A549 (cell line): Measurements from ENCODE around the gene MACROD1. TPM values are rescaled to one million over a fixed set of nuclear protein-coding genes. Genes with fewer than 3 reads are reported as not detected.

ENCODE experiments used
- ATAC-seq, 2 experiments: fragments of 200-7000 bp in 1 of 2; fragments of >200 bp in 1 of 2; cut with Nextera tagmentation in 1 of 2; cut with Tn5 transposase in 1 of 2; 3 replicates each; pipeline versions ENCODE4 v1.8.0 to v1.9.1; 2018 to 2020; ENCODE audit warnings: mild to moderate bottlenecking in 1 of 2, moderate library complexity in 1 of 2
- CTCF ChIA-PET: fragments of 300-600 bp; sonication (Branson Sonifier 250); formaldehyde crosslinking; extraction: SDS; loops from one replicate; lab custom pipeline; 2021; ENCODE audit warnings: antibody characterized with exemption, inconsistent platforms; lab: Yijun Ruan, JAX
- POLR2A ChIA-PET: fragments of 350-600 bp; formaldehyde crosslinking; extraction: SDS; loops from one replicate; lab custom pipeline; 2021; ENCODE audit warnings: antibody characterized with exemption, inconsistent platforms; lab: Yijun Ruan, JAX
- DNase-seq, 2 experiments: peaks; one replicate each; pipeline versions ENCODE4 v3.0.0 to v3.0.0-alpha.2; 2011 to 2016; ENCODE audit warnings: low read depth in 1 of 2, low spot score in 1 of 2
- FAIRE-seq: peaks from 2 replicates; lab custom pipeline; 2011; peaks lifted over from hg19 to GRCh38; lab: Jason Lieb, UNC
- H3K27ac ChIP-seq, 2 experiments: fragments of >200 bp; sonication (Bioruptor Twin); formaldehyde crosslinking; 3 replicates each; pipeline ENCODE4 v1.5.1; 2016 to 2017
- H3K4me1 ChIP-seq: fragments of >200 bp; sonication (Bioruptor Twin); formaldehyde crosslinking; 3 replicates; pipeline ENCODE4 v1.6.1; 2016
- H3K4me2 ChIP-seq: fragments of >200 bp; sonication (Bioruptor Twin); formaldehyde crosslinking; 3 replicates; pipeline ENCODE4 v1.6.1; 2016
- H3K4me3 ChIP-seq: fragments of >200 bp; sonication (Bioruptor Twin); formaldehyde crosslinking; 3 replicates; pipeline ENCODE4 v1.5.1; 2016
- H3K9me3 ChIP-seq: fragments of >200 bp; sonication (Bioruptor Twin); formaldehyde crosslinking; 3 replicates; pipeline ENCODE4 v1.6.1; 2016
- CBX2 ChIP-seq: fragments of 200-600 bp; sonication (generic); IDR thresholded peaks from 2 replicates; pipeline ENCODE4 v1.6.1; 2016; ENCODE audit warnings: low read depth, mild to moderate bottlenecking, borderline replicate concordance
- CBX8 ChIP-seq: fragments of 200-600 bp; sonication (generic); IDR thresholded peaks from 2 replicates; pipeline ENCODE4 v1.6.1; 2016
- CHD2 ChIP-seq: fragments of 150-350 bp; IDR thresholded peaks from 2 replicates; pipeline ENCODE4 v1.6.1; 2014; ENCODE audit warnings: low read length; ENCODE audit not compliant: partially characterized antibody
- CHD4 ChIP-seq: fragments of 200-600 bp; sonication (generic); IDR thresholded peaks from 2 replicates; pipeline ENCODE4 v1.6.1; 2016; ENCODE audit warnings: antibody characterized with exemption, mild to moderate bottlenecking, borderline replicate concordance
- CTCF ChIP-seq: fragments of >200 bp; sonication (Bioruptor Twin); formaldehyde crosslinking; IDR thresholded peaks from 3 replicates; pipeline ENCODE4 v1.5.1; 2016
- EHF ChIP-seq: fragments of 250-450 bp; sonication (Bioruptor Pico); IDR thresholded peaks from 2 replicates; pipeline ENCODE4 v1.5.0; 2020; ENCODE audit warnings: mild to moderate bottlenecking
- ESRRA ChIP-seq: fragments of 150-350 bp; IDR thresholded peaks from 2 replicates; pipeline ENCODE4 v1.6.1; 2014; ENCODE audit warnings: mild to moderate bottlenecking, low read length, borderline replicate concordance
- FOSL2 ChIP-seq, 2 experiments: fragments of 450-650 bp in 1 of 2; fragments of >200 bp in 1 of 2; sonication (Bioruptor Twin) in 1 of 2; formaldehyde crosslinking; IDR thresholded peaks; 2 replicates each; pipeline versions ENCODE4 v1.5.0 to v1.6.1; 2016 to 2020; ENCODE audit warnings: mild to moderate bottlenecking in 1 of 2, moderate library complexity in 1 of 2
- FOXS1 ChIP-seq: fragments of 250-450 bp; sonication (Bioruptor Pico); IDR thresholded peaks from 2 replicates; pipeline ENCODE4 v1.5.0; 2020; ENCODE audit warnings: mild to moderate bottlenecking, moderate library complexity
- GATA3 ChIP-seq: IDR thresholded peaks from 2 replicates; pipeline ENCODE4 v1.6.1; 2012; ENCODE audit warnings: borderline replicate concordance
- HDAC2 ChIP-seq: fragments of 200-600 bp; sonication (generic); IDR thresholded peaks from 2 replicates; pipeline ENCODE4 v1.6.1; 2016
- JUN ChIP-seq, 2 experiments: fragments of >200 bp; sonication (Bioruptor Twin); formaldehyde crosslinking; IDR thresholded peaks; 2 replicates in 1 of 2; 3 replicates in 1 of 2; pipeline ENCODE4 v1.6.1; 2016 to 2017
- JUNB ChIP-seq: fragments of >200 bp; sonication (Bioruptor Twin); formaldehyde crosslinking; IDR thresholded peaks from 2 replicates; pipeline ENCODE4 v1.6.1; 2016
- KDM5A ChIP-seq: fragments of 200-600 bp; sonication (generic); IDR thresholded peaks from 2 replicates; pipeline ENCODE4 v1.6.1; 2016; ENCODE audit warnings: antibody characterized with exemption, mild to moderate bottlenecking
- PBX3 ChIP-seq: IDR thresholded peaks from 2 replicates; pipeline ENCODE4 v1.6.1; 2012
- RFX5 ChIP-seq: fragments of 450-650 bp; IDR thresholded peaks from 2 replicates; pipeline ENCODE4 v1.7.1; 2014; ENCODE audit warnings: antibody characterized with exemption, mild to moderate bottlenecking, moderate library complexity
- SREBF2 ChIP-seq: fragments of 450-650 bp; IDR thresholded peaks from 2 replicates; pipeline ENCODE4 v1.6.1; 2014; ENCODE audit warnings: mild to moderate bottlenecking, moderate library complexity
- ZC3H11A ChIP-seq: fragments of 450-650 bp; IDR thresholded peaks from 2 replicates; pipeline ENCODE4 v1.6.1; 2014; ENCODE audit warnings: antibody characterized with exemption, mild to moderate bottlenecking
- ZFP36 ChIP-seq: fragments of 450-650 bp; IDR thresholded peaks from 2 replicates; pipeline ENCODE4 v1.6.1; 2014; ENCODE audit warnings: borderline replicate concordance; ENCODE audit not compliant: partially characterized antibody
- whole genome bisulfite sequencing: methylation state at CpG from one replicate; pipeline ENCODE4 v1.1.6; 2017; ENCODE audit errors: missing lambda C conversion rate; 5-methylcytosine and 5-hydroxymethylcytosine counted together
- polyA plus RNA-seq, 4 experiments: library from polyadenylated mRNA; depleted of rRNA in 3 of 4; stranded (reverse); fragments of >200 nt; fragmentation: RNase III in 1 of 4; extraction: RNeasy Plus Mini Kit Qiagen cat#74134 plus additional on column Dnase treatment in 1 of 4; gene quantifications; 2 replicates in 3 of 4; 3 replicates in 1 of 4; pipeline ENCODE4 v1.2.3, GENCODE V29; 2011 to 2017

The MACROD1 gene
- polyA plus RNA-seq, 2 of the 4 experiments (the other 2 are of a cell fraction): 15.1 to 16.6 TPM

GRCh38 chr11:64132982-64133705 is 32.8 kb downstream of the MACROD1 start:
- H3K4me1 ChIP-seq: peaks cover 5% of the 10 kb centered on the region; the same call in 2 of the 3 replicates
- FAIRE-seq (no peak), DNase-seq (no peak), ATAC-seq (no peak; a peak in 2 of 6 replicates)
- TF ChIP-seq ESRRA (no peak), PBX3 (no peak), HDAC2 (no peak), CBX2 (no peak), CBX8 (no peak), FOXS1 (no peak), JUN (IDR thresholded peaks at IDR 0.05) (no peak), GATA3 (no peak), KDM5A (no peak), JUNB (no peak), ZC3H11A (no peak), CHD4 (no peak), SREBF2 (no peak)
- 88% methylated on average over 14 of the region's 17 CpGs for WGBS
- ChIA-PET POLR2A (no interaction called here), CTCF (interaction anchor here (0.8 to 16.2 kb wide), 7 partner anchors 16 to 326 kb away, joined by 3 to 180 read pairs (median 3); no protein-coding TSS in a partner anchor)
- no peak overlapping the region for H3K27ac ChIP-seq
- no peak overlapping the region for H3K4me2 ChIP-seq
- no peak overlapping the region for H3K4me3 ChIP-seq
- H3K9me3 ChIP-seq: no peaks in the 10 kb centered on the region

- no peak for ATAC-seq
- H3K4me3 ChIP-seq: no peak overlapping the region
- DNase-seq: no peak
- H3K4me1 ChIP-seq: peaks cover 5% of the 10 kb centered on the region; the same call in 2 of the 3 replicates
- no peak overlapping the region for H3K4me2 ChIP-seq
- 89% methylated on average over 11 of the region's 13 CpGs for WGBS
- ChIA-PET CTCF (interaction anchor here (0.8 to 16.2 kb wide), 9 partner anchors 11 to 295 kb away, joined by 3 to 180 read pairs (median 3); no protein-coding TSS in a partner anchor), POLR2A (no interaction called here)
- no peak overlapping the region for H3K27ac ChIP-seq
- TF ChIP-seq PBX3: no peak
- TF ChIP-seq EHF (CRISPR knock-in tag): no peak
- no peak for FAIRE-seq
- no peaks in the 10 kb centered on the region for H3K9me3 ChIP-seq
These were observed 33.6 kb downstream of the MACROD1 start for GRCh38 chr11:64132191-64132771.

- POLR2A ChIA-PET: no interaction called here
- FAIRE-seq: no peak
- no peaks in the 10 kb centered on the region for H3K9me3 ChIP-seq
- TF ChIP-seq ZFP36 (no peak), RFX5 (no peak)
- TF ChIP-seq, all 56 proteins: peak for 0
- Histone ChIP-seq H3K4me1 (peaks cover 5% of the 10 kb centered on the region; the same call in 2 of the 3 replicates), H3K27ac (no peak overlapping the region), H3K4me2 (no peak overlapping the region), H3K4me3 (no peak overlapping the region)
- ATAC-seq: no peak
- CTCF ChIA-PET: interaction anchor here (0.8 to 16.2 kb wide), 10 partner anchors 11 to 364 kb away, joined by 3 to 180 read pairs (median 4); partner anchors contain the start of gene ZFTA
- WGBS: 59% methylated on average over 9 of the region's 9 CpGs
- DNase-seq: no peak
These were observed 34.2 kb downstream of the MACROD1 start for GRCh38 chr11:64131683-64132190.

GRCh38 chr11:64130618-64131017 is 35.3 kb downstream of the MACROD1 start:
- Histone ChIP-seq H3K4me2 (no peak overlapping the region), H3K27ac (no peak overlapping the region), H3K4me1 (peaks cover 5% of the 10 kb centered on the region; the same call in 2 of the 3 replicates), H3K4me3 (no peak overlapping the region)
- ATAC-seq (no peak), FAIRE-seq (no peak)
- ChIA-PET POLR2A (no interaction called here), CTCF (interaction anchor here (0.9 to 16.2 kb wide), 3 partner anchors 19 to 362 kb away, joined by 3 to 180 read pairs (median 5); partner anchors contain the start of gene ZFTA)
- TF ChIP-seq CTCF (no peak), FOSL2 (IDR thresholded peaks at IDR 0.05) (no peak), FOSL2 (CRISPR knock-in tag; IDR thresholded peaks at IDR 0.05) (no peak), CHD2 (no peak)
- TF ChIP-seq, all 56 proteins: peak for 0
- no peaks in the 10 kb centered on the region for H3K9me3 ChIP-seq
- WGBS: 76% methylated on average over 13 of the region's 13 CpGs
- no peak for DNase-seq
